ENCODE measurements around the gene LZTS2. TPM values are rescaled to one million over a fixed set of nuclear protein-coding genes. Genes with fewer than 3 reads are reported as not detected.
"Not testable (repeated sequence)": the region's sequence is repeated elsewhere in the genome, so short reads cannot be mapped to it uniquely, and the experiment has no call there.

The LZTS2 gene
- total and polyA plus RNA-seq, 2 of the 8 experiments (the other 6 are each of a cell fraction or from before 2014, with no cell fraction given), result 75.7 to 99.5 TPM

DNA sequence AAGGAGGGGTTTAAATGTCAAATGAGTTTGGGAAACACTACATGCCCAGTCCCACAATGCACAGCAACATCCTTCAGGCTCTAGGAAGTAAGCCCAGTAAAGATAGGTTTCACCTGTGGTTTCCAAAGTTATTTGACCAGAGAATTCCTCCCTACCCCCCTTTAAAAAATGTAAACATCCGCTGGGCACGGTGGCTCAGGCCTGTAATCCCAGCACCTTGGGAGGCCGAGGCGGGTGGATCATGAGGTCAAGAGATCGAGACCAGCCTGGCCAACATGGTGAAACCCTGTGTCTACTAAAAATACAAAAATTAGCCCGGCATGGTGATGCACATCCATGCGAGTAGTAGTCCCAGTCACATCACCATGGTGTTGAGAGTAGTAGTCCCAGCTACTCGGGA, 24.2 kb upstream of the LZTS2 start:
- not testable (repeated sequence) for H3K9ac ChIP-seq (replicated peaks in 1 of 4; ENCODE audit: extremely low read depth in 1 of 4, low read depth in 3 of 4, low read length in 3 of 4); H3K14ac ChIP-seq (ENCODE audit: insufficient read length); H2AK5ac ChIP-seq (ENCODE audit: low read depth, low read length); H3K18ac ChIP-seq (ENCODE audit: extremely low read depth, low read length); H2BK120ac ChIP-seq (replicated peaks; ENCODE audit: low read depth, low read length); H3K23ac ChIP-seq (ENCODE audit: insufficient read length); H2BK20ac ChIP-seq (ENCODE audit: low read length); H4K5ac ChIP-seq (ENCODE audit: insufficient read length, low read depth, low read length); H3K79me2 ChIP-seq (ENCODE audit: control insufficient read depth in 1 of 2, insufficient read depth in 2 of 2, low read length in 2 of 2); H2BK5ac ChIP-seq (ENCODE audit: low read depth, low read length); H4K8ac ChIP-seq (ENCODE audit: extremely low read depth, insufficient read depth, low read length); H3K23me2 ChIP-seq (ENCODE audit: low read depth, low read length); H3K56ac ChIP-seq (replicated peaks; ENCODE audit: insufficient read length, low read depth, low read length); H3K27ac ChIP-seq (ENCODE audit: low read depth, low read length); H3K9me3 ChIP-seq (ENCODE audit: insufficient read depth in 2 of 2, low read depth in 1 of 2, low read length in 1 of 2); H3K4me3 ChIP-seq (ENCODE audit: extremely low read depth in 1 of 4, insufficient read depth in 2 of 4, low read depth in 3 of 4, low read length in 4 of 4); H2BK15ac ChIP-seq (ENCODE audit: low read length); H2BK12ac ChIP-seq (ENCODE audit: low read depth, low read length); H3K4me2 ChIP-seq (ENCODE audit: insufficient read depth in 1 of 2, low read depth in 2 of 2, low read length in 2 of 2); H3K4ac ChIP-seq (replicated peaks; ENCODE audit: insufficient read length, low read depth, low read length); H2AFZ ChIP-seq (ENCODE audit: low read length); H4K91ac ChIP-seq (replicated peaks; ENCODE audit: insufficient read length, low read length); DNase-seq (ENCODE audit: low read depth in 1 of 2, low spot score in 2 of 2); H3K27me3 ChIP-seq (replicated peaks in 1 of 4; ENCODE audit: control insufficient read depth in 3 of 4, extremely low read depth in 1 of 4, insufficient read depth in 3 of 4, low read length in 3 of 4); H3K79me1 ChIP-seq (ENCODE audit: low read depth, low read length)
- ChIA-PET CTCF (ENCODE audit: partially characterized antibody) (interaction anchor here (0.5 to 2.0 kb wide), 3 partner anchors 37 to 414 kb away, joined by 3 to 5 read pairs (median 3); no protein-coding TSS in a partner anchor), POLR2A (ENCODE audit: partially characterized antibody) (interaction anchor here (0.6 to 1.2 kb wide), 2 partner anchors 11 to 13 kb away, joined by 3 to 5 read pairs; partner anchors contain the start of genes MRPL43 and TWNK)
- H3K4me1 ChIP-seq (replicated peaks in 1 of 4; ENCODE audit: control insufficient read depth in 3 of 4, insufficient read depth in 4 of 4, low read length in 3 of 4), result peaks cover 0 to 11% (median 9%) of the 10 kb centered on the region in 4 experiments; a peak in 6 of 7 replicates
- H4K20me1 ChIP-seq (replicated peaks in 1 of 2; ENCODE audit: control insufficient read depth in 1 of 2, insufficient read depth in 2 of 2, low read length in 2 of 2), result peaks cover 0 to 16% of the 10 kb centered on the region in 2 experiments
- WGBS, 2 experiments (ENCODE audit: extremely low coverage in 1 of 2, insufficient coverage in 1 of 2, insufficient read length in 1 of 2, insufficient replicate concordance in 2 of 2, low coverage in 1 of 2, low lambda C conversion rate in 2 of 2, missing lambda C conversion rate in 1 of 2), result 91% methylated on average over 8 of the region's 8 CpGs; no CpG with 5 or more reads in 1 of the 2 experiments
- H3K36me3 ChIP-seq (ENCODE audit: control insufficient read depth in 2 of 4, insufficient read depth in 4 of 4, low read length in 3 of 4), result peaks cover 0 to 11% (median 3%) of the 10 kb centered on the region in 4 experiments; a peak in 4 of 8 replicates
- peak; percentile 13 for FAIRE-seq
